ENCODE measurements around the gene CYB561D1. TPM values are rescaled to one million over a fixed set of nuclear protein-coding genes. Genes with fewer than 3 reads are reported as not detected.
A peak's percentile ranks its signal among the peaks of the same experiment; 100 is the strongest.

Gene CYB561D1
- total RNA-seq, 3 donors from 2014 or later, result 6.6 to 9.1 (median 8.2) TPM

DNA sequence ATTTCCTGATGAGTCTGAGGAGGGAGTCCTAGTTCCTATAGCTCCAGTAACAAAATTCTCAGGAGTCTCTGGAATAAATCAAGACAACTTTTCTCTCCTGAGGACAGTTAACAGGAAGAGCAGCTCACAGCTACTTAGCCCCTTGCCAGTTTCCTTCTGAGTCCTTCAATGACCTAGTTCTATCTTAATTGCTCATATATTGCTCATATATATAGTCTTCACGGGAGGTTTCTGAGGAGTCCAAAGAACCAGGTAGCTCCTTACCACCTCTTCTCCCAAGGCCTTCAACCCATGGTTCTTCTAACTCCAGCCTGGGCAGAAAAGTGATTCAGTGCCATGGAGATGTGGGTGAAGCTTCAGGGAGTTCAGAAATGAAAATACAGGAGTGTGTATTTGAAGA, 11.1 kb downstream of the CYB561D1 start:
- H3K27ac ChIP-seq, result no peak overlapping the region
- intact Hi-C loops (cut with DNase I; ENCODE audit: low total_unique reads), result no loop called here
- no peaks in the 10 kb centered on the region for H3K36me3 ChIP-seq
- no peaks in the 10 kb centered on the region for H3K27me3 ChIP-seq
- H3K4me3 ChIP-seq, result no peak overlapping the region
- no peaks in the 10 kb centered on the region for H3K9me3 ChIP-seq
- TF ChIP-seq POLR2AphosphoS5 (IDR thresholded peaks at IDR 0.05) (no peak), CTCF (IDR thresholded peaks at IDR 0.05) (no peak), POLR2A (IDR thresholded peaks at IDR 0.05) (no peak)
- H3K4me1 ChIP-seq, result no peaks in the 10 kb centered on the region
- no peak for DNase-seq (ENCODE audit: low spot score in 2 of 2)

DNA sequence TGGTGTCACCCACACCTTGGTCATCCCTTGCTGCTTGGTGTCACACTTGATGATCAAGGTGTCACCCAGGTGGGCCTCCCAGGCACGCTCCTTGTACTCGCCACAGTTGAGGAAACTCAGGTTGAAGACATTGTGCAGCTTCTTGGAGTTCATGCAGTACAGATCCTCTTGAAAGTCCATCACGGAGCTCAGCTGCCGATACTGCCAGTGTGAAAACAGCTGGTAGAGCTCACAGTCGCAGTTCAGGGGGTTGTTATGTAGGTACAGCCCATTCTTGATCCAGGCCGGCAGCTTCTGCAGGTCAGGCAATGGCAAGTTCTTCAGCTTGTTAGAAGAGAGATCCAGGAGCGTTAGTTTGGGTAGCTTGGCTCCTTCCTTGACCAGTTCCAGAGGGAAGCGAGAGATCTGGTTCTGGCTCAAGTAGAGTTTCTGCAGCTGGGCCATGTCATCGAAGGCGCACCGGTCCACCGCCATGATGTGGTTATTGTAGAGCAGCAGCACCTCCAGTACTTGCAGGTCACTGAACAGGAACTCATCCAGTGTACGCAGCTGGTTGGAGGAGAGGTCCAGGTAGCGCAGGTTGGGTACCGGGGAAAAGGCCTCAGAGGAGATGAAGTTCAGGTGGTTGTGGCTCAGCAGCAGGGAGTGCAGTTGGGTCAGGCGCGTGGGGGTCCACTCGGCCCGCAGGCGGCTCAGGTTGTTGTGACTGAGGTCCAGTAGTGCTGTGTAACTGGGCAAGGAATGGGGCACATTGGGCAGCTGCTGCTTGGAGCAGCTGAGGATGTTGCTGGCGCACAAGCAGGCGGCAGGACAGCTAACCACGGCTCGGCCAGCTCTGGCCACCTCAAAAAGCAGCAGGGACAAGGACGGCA, 14.3 kb downstream of the CYB561D1 start:
- H3K27me3 ChIP-seq, result no peaks in the 10 kb centered on the region

DNA sequence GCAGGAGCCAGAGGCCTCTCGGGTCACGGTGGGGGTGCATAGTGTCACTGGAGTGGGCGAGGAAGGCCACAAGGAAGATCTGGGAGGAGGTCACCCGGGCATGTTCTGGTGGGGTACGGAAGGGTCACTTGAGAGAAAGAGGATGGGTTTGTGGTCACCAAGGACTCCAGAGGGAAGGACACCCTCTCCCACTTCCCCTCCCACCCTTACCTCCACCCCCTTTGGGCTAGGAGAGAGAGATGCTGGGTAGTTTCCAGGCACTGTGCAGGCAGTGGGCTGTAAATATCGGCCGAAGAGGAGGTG, 14.9 kb downstream of the CYB561D1 start:
- intact Hi-C loops (cut with DNase I; ENCODE audit: low total_unique reads), result loop anchor here (2.0 kb wide), 1 partner anchor 18 kb away; no protein-coding TSS in a partner anchor
- TF ChIP-seq CTCF (IDR thresholded peaks at IDR 0.05), result no peak
- TF ChIP-seq POLR2A (IDR thresholded peaks at IDR 0.05), result no peak
- Histone ChIP-seq H3K9me3 (no peaks in the 10 kb centered on the region), H3K4me3 (peak overlapping the region; percentile 57 to 85 (median 73)), H3K4me1 (no peaks in the 10 kb centered on the region), H3K27me3 (no peaks in the 10 kb centered on the region), H3K27ac (peak overlapping the region in 1 of 2 donors; percentile 53), H3K36me3 (no peaks in the 10 kb centered on the region)
- DNase-seq (ENCODE audit: low spot score in 2 of 2), result no peak

More for the DNA sequence above, 14.3 kb downstream of the CYB561D1 start:
- DNase-seq (ENCODE audit: low spot score in 2 of 2), result no peak
- Histone ChIP-seq H3K4me1 (no peaks in the 10 kb centered on the region), H3K9me3 (no peaks in the 10 kb centered on the region), H3K27ac (peak overlapping the region in 1 of 2 donors; percentile 53), H3K36me3 (no peaks in the 10 kb centered on the region), H3K4me3 (peak overlapping the region in 2 of 3 donors; percentile 73 to 85)
- intact Hi-C loops (cut with DNase I; ENCODE audit: low total_unique reads), result loop anchor here (2.0 kb wide), 1 partner anchor 19 kb away; no protein-coding TSS in a partner anchor
- TF ChIP-seq POLR2A (IDR thresholded peaks at IDR 0.05) (no peak), CTCF (IDR thresholded peaks at IDR 0.05) (no peak), POLR2AphosphoS5 (IDR thresholded peaks at IDR 0.05) (no peak)

DNA sequence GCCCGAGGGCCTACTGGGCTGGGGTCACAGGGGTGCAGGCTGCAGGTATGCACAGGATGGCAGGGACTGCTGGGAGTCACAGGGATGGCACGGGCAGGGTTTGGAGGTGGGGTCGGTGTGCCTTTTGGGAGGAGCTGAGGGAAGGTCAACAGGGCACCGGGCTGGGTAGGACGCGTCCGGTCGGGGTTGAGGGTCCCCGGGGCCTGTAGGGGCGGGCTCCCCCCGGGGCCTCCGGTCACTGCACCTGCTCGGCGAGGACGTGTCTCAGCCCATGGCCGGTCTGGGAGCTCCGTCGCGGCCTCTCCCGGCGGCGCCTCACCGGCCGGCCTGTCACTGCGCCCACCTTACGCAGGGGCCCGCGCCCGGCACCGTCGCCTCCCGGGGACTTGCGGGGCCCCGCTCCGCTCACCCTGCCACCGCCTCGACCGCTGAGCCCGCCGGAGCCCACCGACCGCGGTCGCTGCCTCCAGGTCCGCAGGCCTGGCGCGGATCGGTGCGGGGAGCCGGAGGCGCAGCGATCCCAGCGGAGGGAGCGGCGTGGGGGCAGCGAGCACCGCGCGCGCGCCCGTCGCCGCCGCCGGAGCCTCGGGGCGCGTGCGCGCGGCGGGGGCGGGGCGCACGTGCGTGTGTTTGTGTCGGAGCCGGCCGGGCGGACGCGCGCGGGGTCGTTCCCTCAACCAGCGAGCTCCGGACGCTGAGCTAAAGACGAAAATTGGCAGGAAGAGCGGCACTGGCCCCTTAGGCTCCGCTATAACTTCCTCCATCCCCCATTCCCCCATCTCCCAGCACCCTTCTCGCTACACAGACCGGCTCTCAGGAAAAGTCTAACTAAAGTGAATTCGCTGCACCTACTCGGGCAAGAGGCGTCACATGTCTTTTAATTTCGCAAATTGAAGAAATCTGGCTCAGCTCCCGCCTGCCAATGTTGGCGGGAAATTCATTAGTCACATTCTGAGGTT, 15.6 kb downstream of the CYB561D1 start, which contains the start of gene AMIGO1:
Gene AMIGO1 (minus strand): TSS at position 552 of the 959 bp plus-strand sequence. CDS start 815 bp downstream, outside the sequence.
- H3K4me1 ChIP-seq, result no peaks in the 10 kb centered on the region
- no peak for TF ChIP-seq CTCF (IDR thresholded peaks at IDR 0.05)
- TF ChIP-seq POLR2AphosphoS5 (IDR thresholded peaks at IDR 0.05), result no peak
- no peak for TF ChIP-seq POLR2A (IDR thresholded peaks at IDR 0.05)
- peak within 1 kb of the TSS; percentile 29 to 53 for H3K27ac ChIP-seq
- H3K4me3 ChIP-seq, result peak within 1 kb of the TSS; percentile 57 to 85 (median 73)
- intact Hi-C loops (cut with DNase I; ENCODE audit: low total_unique reads), result loop anchor here (2.0 kb wide), 1 partner anchor 17 kb away; no protein-coding TSS in a partner anchor
- DNase-seq (ENCODE audit: low spot score in 2 of 2), result no peak
- no peaks in the 10 kb centered on the region for H3K9me3 ChIP-seq
- no peaks in the 10 kb centered on the region for H3K27me3 ChIP-seq
- H3K36me3 ChIP-seq, result no peaks in the 10 kb centered on the region

Data from breast epithelium (tissue), 4 donors.